NCI-H128 (cell line): ENCODE results near the gene KCMF1.

Experiments
- DNase-seq: peaks from one replicate; lab custom pipeline; 2025; ENCODE audit not compliant: unreplicated experiment; lab: John Stamatoyannopoulos, UW

KCMF1 gene

DNA sequence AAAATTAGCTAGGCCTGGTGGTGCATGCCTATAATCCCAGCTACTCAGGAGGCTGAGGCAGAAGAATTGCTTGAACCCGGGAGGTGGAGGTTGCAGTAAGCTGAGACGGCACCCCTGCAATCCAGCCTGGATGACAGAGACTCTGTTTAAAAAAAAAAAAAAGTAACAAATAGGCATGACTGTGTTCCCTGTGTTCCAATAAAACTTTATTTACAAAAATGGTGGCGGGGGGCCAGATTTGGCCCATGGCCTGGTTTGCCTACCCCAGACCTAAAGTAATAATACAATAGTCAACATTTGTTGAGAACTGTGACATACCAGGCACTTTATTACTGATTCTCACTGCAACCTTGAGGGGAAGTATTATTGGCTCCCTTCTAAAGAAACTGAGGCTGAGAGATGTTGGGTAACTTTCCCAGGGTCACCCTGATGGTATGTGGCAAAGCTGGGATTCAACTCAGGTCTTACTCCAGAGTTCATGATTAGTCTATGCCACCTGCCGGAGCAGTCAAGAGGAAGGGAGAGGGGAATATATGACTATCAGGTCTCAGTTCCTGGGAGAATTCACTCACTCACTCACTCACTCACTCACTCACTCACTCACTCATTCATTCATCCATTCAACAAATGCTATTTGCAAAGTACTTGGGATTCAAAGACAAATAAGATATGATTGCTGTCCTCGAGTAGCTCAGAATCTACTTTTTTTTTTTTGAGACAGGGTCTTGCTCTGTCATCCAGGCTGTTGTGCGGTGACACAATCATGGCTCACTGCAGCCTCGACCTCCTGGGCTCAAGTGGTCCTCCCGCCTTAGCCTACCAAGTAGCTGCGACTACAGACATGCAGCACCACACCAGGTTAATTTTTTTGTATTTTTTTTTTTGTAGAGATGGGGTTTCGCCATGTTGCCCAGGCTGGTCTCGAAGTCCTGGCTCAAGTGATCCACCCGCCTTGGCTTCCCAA lies 14.3 kb upstream of the KCMF1 start:
- DNase-seq, result no peak

DNA sequence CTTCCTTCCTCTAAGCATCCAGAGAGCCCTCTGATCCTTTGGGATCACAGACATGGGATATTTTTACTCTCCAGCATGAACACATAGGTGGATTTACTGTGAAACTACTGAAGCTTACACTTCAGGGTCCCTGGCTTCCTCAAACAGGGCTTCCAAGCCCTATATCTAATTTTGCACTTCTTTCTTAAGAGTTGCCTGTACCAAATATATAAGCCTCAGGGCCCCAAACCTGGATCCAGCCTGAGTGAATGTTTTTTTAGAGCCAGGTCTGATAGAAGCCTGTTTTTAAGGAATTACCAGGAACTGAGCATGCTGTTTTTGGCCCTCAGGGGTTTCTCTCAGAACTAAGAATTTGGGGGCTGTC lies 13.2 kb upstream of the KCMF1 start:
- no peak for DNase-seq

- DNase-seq, result peak; percentile 31
Observed at GRCh38 chr2:84958135-84959059, 12.6 kb upstream of the KCMF1 start.

- no peak for DNase-seq
Observed at GRCh38 chr2:84959095-84959565, 11.8 kb upstream of the KCMF1 start.

- DNase-seq, result no peak
Observed at GRCh38 chr2:84959566-84960506, 11.1 kb upstream of the KCMF1 start.

GRCh38 chr2:84962917-84963316 lies 8.0 kb upstream of the KCMF1 start:
- no peak for DNase-seq

GRCh38 chr2:84963323-84963691 lies 7.7 kb upstream of the KCMF1 start:
- DNase-seq, result no peak

- DNase-seq, result no peak
Observed at GRCh38 chr2:84963692-84964405, 7.1 kb upstream of the KCMF1 start.

DNA sequence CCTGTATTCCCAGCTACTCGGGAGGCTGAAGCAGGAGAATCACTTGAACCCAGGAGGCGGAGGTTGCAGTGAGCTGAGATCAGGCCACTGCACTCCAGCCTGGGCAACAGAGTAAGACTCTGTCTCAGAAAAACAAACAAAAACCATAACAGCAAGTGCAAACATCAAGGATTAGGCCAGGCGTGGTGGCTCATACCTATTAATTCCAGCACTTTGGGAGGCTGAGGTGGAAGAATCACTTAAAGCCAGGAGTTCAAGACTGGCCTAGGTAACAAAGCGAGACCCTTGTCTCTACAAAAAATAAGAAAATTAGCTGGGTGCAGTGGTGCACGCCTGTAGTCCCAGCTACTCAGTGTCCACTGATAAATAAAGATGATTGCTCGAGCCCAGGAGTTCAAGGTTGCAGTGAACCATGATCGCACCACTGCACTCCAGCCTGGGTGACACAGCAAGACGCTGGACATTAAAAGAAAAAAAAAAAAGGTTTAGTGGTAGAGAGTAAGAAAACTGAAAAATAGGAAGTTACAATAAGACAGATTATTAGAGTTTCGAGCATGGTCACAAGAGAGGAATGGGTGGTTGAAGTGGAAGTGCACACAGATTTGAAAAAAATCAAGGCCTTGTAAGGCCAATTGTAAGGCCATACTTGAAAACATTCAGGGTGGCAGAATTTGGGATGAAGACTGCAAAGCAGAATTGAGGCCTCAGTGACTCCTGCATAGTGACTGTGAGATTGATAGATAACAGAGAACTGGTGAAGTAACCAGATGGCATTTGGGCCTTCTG lies 6.4 kb upstream of the KCMF1 start:
- DNase-seq, result no peak

- DNase-seq, result no peak
Observed at GRCh38 chr2:84965192-84965516, 5.8 kb upstream of the KCMF1 start.

DNA sequence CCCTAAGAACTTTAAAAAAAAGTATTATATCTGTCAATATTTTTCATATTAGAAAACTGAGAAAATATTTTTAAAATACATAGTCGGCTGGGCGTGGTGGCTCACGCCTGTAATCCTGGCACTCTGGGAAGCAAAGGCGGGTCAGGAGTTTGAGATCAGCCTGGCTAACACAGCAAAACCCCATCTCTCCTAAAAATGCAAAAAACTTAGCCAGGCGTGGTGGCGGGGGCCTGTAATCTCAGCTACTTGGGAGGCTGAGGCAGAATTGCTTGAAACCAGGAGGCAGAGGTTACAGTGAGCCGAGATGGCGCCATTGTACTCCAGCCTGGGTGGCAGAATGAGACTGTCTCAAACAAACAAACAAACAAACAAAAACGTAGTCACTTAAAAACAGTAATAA lies 5.1 kb upstream of the KCMF1 start:
- DNase-seq, result no peak

DNA sequence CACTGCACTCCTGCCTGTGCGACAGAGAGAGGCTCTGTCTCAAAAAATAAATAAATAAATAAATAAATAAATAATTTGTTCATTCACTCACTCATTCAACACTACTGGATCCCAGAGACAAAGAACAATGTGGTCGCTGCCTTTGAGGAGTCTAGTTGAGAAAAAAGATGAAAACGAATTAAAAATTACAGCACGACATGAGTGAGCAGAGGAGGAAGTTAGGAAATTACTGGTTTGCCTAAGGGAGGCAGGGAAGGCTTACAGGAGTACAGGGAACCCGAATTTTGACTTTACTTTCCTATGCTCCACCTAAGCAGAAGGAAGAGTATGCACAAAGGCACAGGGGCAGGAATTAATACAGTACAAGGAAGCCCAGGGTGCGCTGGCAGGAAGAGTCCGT lies 4.2 kb upstream of the KCMF1 start:
- DNase-seq, result no peak

- no peak for DNase-seq
Observed at GRCh38 chr2:84969511-84970209, 1.3 kb upstream of the KCMF1 start.

DNA sequence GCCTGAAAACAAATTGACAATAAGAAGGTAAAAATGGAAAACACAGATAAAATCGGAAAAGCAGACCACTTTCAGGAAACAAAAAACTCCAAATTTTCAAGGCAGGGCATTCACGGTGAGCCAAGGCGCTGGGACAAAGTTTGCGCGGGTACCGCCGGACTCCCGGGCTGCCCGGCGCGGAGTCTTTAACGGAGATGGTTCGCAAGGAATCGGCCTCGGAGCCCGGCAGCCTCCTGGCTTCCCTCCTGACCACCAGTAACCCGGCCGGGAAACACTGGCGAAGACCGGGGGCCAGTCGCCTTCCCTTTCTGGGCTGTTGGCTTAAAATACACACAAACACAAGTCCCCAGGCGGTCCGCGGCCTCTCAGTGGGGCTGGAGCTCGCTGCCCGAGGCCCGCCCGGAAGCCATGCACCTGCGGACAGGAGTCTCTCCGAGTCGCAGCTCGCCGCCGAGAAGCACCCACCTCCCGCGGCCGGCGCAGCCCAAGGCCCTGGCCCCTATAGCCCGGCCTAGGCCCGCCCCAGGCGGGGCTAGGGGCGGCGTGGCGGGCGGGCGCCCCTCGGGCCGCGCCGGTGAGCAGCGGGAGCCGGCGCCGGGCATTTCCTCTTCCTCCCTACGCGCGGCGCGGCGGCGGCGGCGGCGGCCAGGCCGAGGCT lies 622 bp upstream of the KCMF1 start:
- no peak for DNase-seq

GRCh38 chr2:84971510-84972206 lies 697 bp downstream of the KCMF1 start:
- DNase-seq, result no peak

GRCh38 chr2:84972207-84972783 lies 1.3 kb downstream of the KCMF1 start:
- DNase-seq, result no peak

- no peak for DNase-seq
Observed at GRCh38 chr2:84972932-84973331, 2.0 kb downstream of the KCMF1 start.
